NB4 (cell line): Measurements from ENCODE around the gene LGALS7B.

Experiments
- CTCF ChIP-seq: IDR thresholded peaks from one replicate; pipeline ENCODE4 v1.5.1; 2012; ENCODE audit warnings: low read depth, low read length
- POLR2A ChIP-seq: IDR thresholded peaks from 2 replicates; pipeline ENCODE4 v1.6.1; 2011; ENCODE audit warnings: mild to moderate bottlenecking; ENCODE audit not compliant: insufficient read length; ENCODE audit errors: extremely low read depth

- TF ChIP-seq CTCF: no peak
- TF ChIP-seq POLR2A: no peak
Observed at GRCh38 chr19:38837656-38838121, 48.7 kb downstream of the LGALS7B start.
